GM12878 (cell line): ENCODE data around the gene SEMA3A. TPM values are rescaled to one million over a fixed set of nuclear protein-coding genes. Genes with fewer than 3 reads are reported as not detected.

ENCODE experiments used
- ATAC-seq: fragments of 200-7000 bp; cut with Tn5 transposase; 3 replicates; pipeline ENCODE4 v1.9.1; 2020; ENCODE audit warnings: mild to moderate bottlenecking, moderate library complexity
- BruUV-seq: library from RNA; stranded (reverse); fragments of 400-500 nt; replicated peaks from 2 replicates; lab custom pipeline; 2021; lab: Mats Ljungman, UMichigan
- CTCF ChIA-PET: fragments of 300-600 bp; sonication (Branson Sonifier 250); formaldehyde crosslinking; extraction: SDS; loops from one replicate; lab custom pipeline; 2021; ENCODE audit warnings: inconsistent platforms; lab: Yijun Ruan, JAX
- POLR2A ChIA-PET: fragments of 350-600 bp; formaldehyde crosslinking; extraction: SDS; loops from one replicate; lab custom pipeline; 2021; ENCODE audit warnings: inconsistent platforms; lab: Charles Lee
- RAD21 ChIA-PET: fragments of 300-600 bp; sonication (Branson Sonifier 250); formaldehyde crosslinking; loops from one replicate; lab custom pipeline; 2023; ENCODE audit warnings: antibody characterized with exemption; ENCODE audit not compliant: unreplicated experiment; lab: Charles Lee
- SMC1A ChIA-PET: fragments of 300-600 bp; sonication (Branson Sonifier 250); formaldehyde crosslinking; loops from one replicate; lab custom pipeline; 2023; ENCODE audit not compliant: unreplicated experiment, uncharacterized antibody; lab: Charles Lee
- DNase-seq: peaks from one replicate; pipeline ENCODE4 v3.0.0-alpha.2; 2011; ENCODE audit warnings: low read depth, low spot score
- FAIRE-seq: peaks from 3 replicates; lab custom pipeline; 2011; peaks lifted over from hg19 to GRCh38; lab: Jason Lieb, UNC
- H2AFZ ChIP-seq: 2 replicates; pipeline ENCODE4 v1.6.0; 2011; ENCODE audit warnings: low read depth, low read length, control low read depth; ENCODE audit not compliant: control insufficient read depth
- H3K27ac ChIP-seq: 2 replicates; pipeline ENCODE4 v1.5.1; 2011; ENCODE audit warnings: control low read depth; ENCODE audit not compliant: control insufficient read depth, insufficient read depth
- H3K27me3 ChIP-seq, 2 experiments: replicated peaks in 1 of 2; 2 replicates each; pipeline versions ENCODE4 v1.6.0 to v1.6.1; 2011; ENCODE audit warnings: low read length in 1 of 2; ENCODE audit not compliant: control insufficient read depth in 2 of 2, insufficient read depth in 2 of 2
- H3K36me3 ChIP-seq, 2 experiments: 2 replicates each; pipeline ENCODE4 v1.5.1; 2011; ENCODE audit warnings: low read length in 1 of 2; ENCODE audit not compliant: control insufficient read depth in 2 of 2, insufficient read depth in 2 of 2
- H3K4me1 ChIP-seq: 2 replicates; pipeline ENCODE4 v1.6.1; 2011; ENCODE audit warnings: mild to moderate bottlenecking, low read length, moderate library complexity, mixed read lengths; ENCODE audit not compliant: control insufficient read depth, insufficient read depth
- H3K4me2 ChIP-seq: 2 replicates; pipeline ENCODE4 v1.6.0; 2011; ENCODE audit warnings: control low read depth; ENCODE audit not compliant: control insufficient read depth, insufficient read depth
- H3K4me3 ChIP-seq: fragments of 200-600 bp; sonication (generic); 2 replicates; pipeline ENCODE4 v1.5.1; 2016
- H3K79me2 ChIP-seq: 2 replicates; pipeline ENCODE4 v1.6.0; 2011; ENCODE audit warnings: low read length; ENCODE audit not compliant: control insufficient read depth, insufficient read depth
- H3K9ac ChIP-seq: 2 replicates; pipeline ENCODE4 v1.8.0; 2011; ENCODE audit warnings: low read length, control low read depth, mixed read lengths; ENCODE audit not compliant: control insufficient read depth, insufficient read depth
- H3K9me3 ChIP-seq: replicated peaks from 3 replicates; pipeline ENCODE4 v1.5.1; 2011; ENCODE audit warnings: mild to moderate bottlenecking, low read length; ENCODE audit not compliant: control insufficient read depth, insufficient read depth
- H4K20me1 ChIP-seq: 2 replicates; pipeline ENCODE4 v1.6.0; 2011; ENCODE audit not compliant: control insufficient read depth, insufficient read depth
- CHD2 ChIP-seq: IDR thresholded peaks from 2 replicates; pipeline ENCODE4 v1.6.1; 2011; ENCODE audit warnings: low read depth, low read length, improper control_type of control experiment, borderline replicate concordance
- FOS ChIP-seq: IDR thresholded peaks from 3 replicates; pipeline ENCODE4 v1.6.1; 2011; ENCODE audit warnings: borderline replicate concordance; ENCODE audit not compliant: insufficient read length; ENCODE audit errors: extremely low read depth
- FOXK2 ChIP-seq: fragments of 450-650 bp; IDR thresholded peaks from 2 replicates; pipeline ENCODE4 v1.6.1; 2017; ENCODE audit warnings: mild to moderate bottlenecking, moderate library complexity
- MEF2A ChIP-seq: IDR thresholded peaks from 2 replicates; pipeline ENCODE4 v1.6.1; 2011; ENCODE audit warnings: low read depth, mild to moderate bottlenecking, low read length, moderate library complexity; ENCODE audit not compliant: insufficient read depth
- MTA3 ChIP-seq: IDR thresholded peaks from 2 replicates; pipeline ENCODE4 v1.6.1; 2012; ENCODE audit warnings: low read length, inconsistent platforms, borderline replicate concordance
- MXI1 ChIP-seq: fragments of 150-350 bp; IDR thresholded peaks from 2 replicates; pipeline ENCODE4 v1.6.1; 2011; ENCODE audit warnings: low read depth, mild to moderate bottlenecking, inconsistent platforms, low read length, improper control_type of control experiment
- NBN ChIP-seq: fragments of 450-650 bp; IDR thresholded peaks from 2 replicates; pipeline ENCODE4 v1.6.1; 2016
- POLR2AphosphoS5 ChIP-seq: IDR thresholded peaks from 2 replicates; pipeline ENCODE4 v1.6.1; 2011; ENCODE audit warnings: mild to moderate bottlenecking, low read length, inconsistent platforms
- RB1 ChIP-seq: fragments of 450-650 bp; formaldehyde crosslinking; IDR thresholded peaks from 2 replicates; pipeline ENCODE4 v1.6.1; 2017; ENCODE audit warnings: mild to moderate bottlenecking, borderline replicate concordance
- RCOR1 ChIP-seq: conservative IDR thresholded peaks from 2 replicates; pipeline ENCODE4 v1.6.1; 2012; ENCODE audit warnings: low read depth, low read length, improper control_type of control experiment
- SIN3A ChIP-seq: IDR thresholded peaks from 2 replicates; pipeline ENCODE4 v1.6.1; 2012; ENCODE audit warnings: low read depth, low read length, improper control_type of control experiment
- SMAD1 ChIP-seq: fragments of 450-650 bp; IDR thresholded peaks from 2 replicates; pipeline ENCODE4 v1.6.1; 2018; ENCODE audit warnings: mild to moderate bottlenecking, low read depth; ENCODE audit not compliant: partially characterized antibody
- SMARCA5 ChIP-seq: fragments of 450-650 bp; IDR thresholded peaks from 2 replicates; pipeline ENCODE4 v1.6.1; 2017; ENCODE audit warnings: mild to moderate bottlenecking
- SREBF1 ChIP-seq: IDR thresholded peaks from 2 replicates; pipeline ENCODE4 v1.6.1; 2012; ENCODE audit warnings: mild to moderate bottlenecking, low read length
- TCF12 ChIP-seq: IDR thresholded peaks from 2 replicates; pipeline ENCODE4 v1.6.1; 2011; ENCODE audit warnings: low read depth, mild to moderate bottlenecking, low read length
- TCF7 ChIP-seq: IDR thresholded peaks from 2 replicates; pipeline ENCODE4 v1.6.1; 2014; ENCODE audit warnings: antibody characterized with exemption, borderline replicate concordance
- ZNF384 ChIP-seq: IDR thresholded peaks from 2 replicates; pipeline ENCODE4 v1.6.1; 2012; ENCODE audit warnings: low read depth, mild to moderate bottlenecking, low read length, improper control_type of control experiment, borderline replicate concordance
- ZNF622 ChIP-seq: fragments of 450-650 bp; IDR thresholded peaks from 2 replicates; pipeline ENCODE4 v1.6.1; 2017; ENCODE audit warnings: mild to moderate bottlenecking, inconsistent platforms
- ZSCAN29 ChIP-seq: fragments of 450-650 bp; IDR thresholded peaks from 2 replicates; pipeline ENCODE4 v1.6.1; 2017; ENCODE audit warnings: mild to moderate bottlenecking, moderate library complexity
- WGBS: methylation state at CpG from one replicate; pipeline ENCODE4 v1.1.6; 2016; ENCODE audit warnings: low lambda C conversion rate; ENCODE audit not compliant: insufficient replicate concordance, insufficient coverage; ENCODE audit errors: missing lambda C conversion rate; 5-methylcytosine and 5-hydroxymethylcytosine counted together
- in situ Hi-C: fragments of 300-500 bp; cut with MboI; formaldehyde crosslinking; loops from 9 replicates; pipeline ENCODE4 v1.14.3; 2018; ENCODE audit warnings: mixed read lengths
- intact Hi-C: fragments of 100-400 bp; cut with micrococcal nuclease; formaldehyde crosslinking; loops from one replicate; pipeline ENCODE4 v1.14.2; 2022; ENCODE audit not compliant: unreplicated experiment
- polyA plus RNA-seq, 11 experiments: library from polyadenylated mRNA; depleted of rRNA in 4 of 11; unstranded in 6 of 11; stranded (reverse) in 5 of 11; fragments of >200 nt; fragmentation: Nextera tagmentation in 4 of 11; fragmentation: Illumina TruSeq in 1 of 11; extraction: Ambion mirVana in 4 of 11; extraction: Trizol in 1 of 11; gene quantifications; 1 replicate in 1 of 11; 2 replicates in 10 of 11; pipeline versions ENCODE4 v1.2.1 to v1.2.3, GENCODE V29; 2011 to 2016; ENCODE audit warnings: inconsistent platforms in 2 of 11, missing spikeins in 2 of 11, low read depth in 1 of 11
- total RNA-seq, 4 experiments: library from RNA; depleted of rRNA in 3 of 4; stranded (reverse); fragments of >200 nt in 3 of 4; fragmentation: Illumina TruSeq in 1 of 4; extraction: Trizol in 1 of 4; gene quantifications; 2 replicates each; pipeline versions ENCODE4 v1.2.1 to v1.2.3, GENCODE V29; 2013 to 2021

SEMA3A gene
- total and polyA plus RNA-seq, 10 of the 15 experiments (the other 5 are each of a cell fraction or from before 2014, with no cell fraction given) = 0.01 to 3.3 (median 0.24) TPM

- TF ChIP-seq SIN3A (no peak), CHD2 (no peak), RB1 (no peak), ZSCAN29 (no peak), ZNF384 (no peak), RCOR1 (no peak), SREBF1 (no peak)
Observed at GRCh38 chr7:84231157-84231556, 36.6 kb upstream of the SEMA3A start (continued).

GRCh38 chr7:84230491-84230890 is 35.9 kb upstream of the SEMA3A start:
- Histone ChIP-seq H2AFZ (no peak overlapping the region), H4K20me1 (no peaks in the 10 kb centered on the region), H3K4me2 (no peak overlapping the region), H3K9me3 (no peaks in the 10 kb centered on the region), H3K9ac (no peak overlapping the region), H3K4me1 (no peaks in the 10 kb centered on the region), H3K4me3 (no peak overlapping the region), H3K27me3 (no peaks in the 10 kb centered on the region), H3K27ac (no peak overlapping the region), H3K79me2 (no peaks in the 10 kb centered on the region), H3K36me3 (no peaks in the 10 kb centered on the region)
- TF ChIP-seq RCOR1 (no peak), MTA3 (no peak), POLR2AphosphoS5 (no peak), NBN (no peak), ZNF622 (no peak), MXI1 (no peak), FOS (no peak), SREBF1 (no peak), TCF12 (no peak), FOXK2 (no peak), CHD2 (no peak), ZSCAN29 (no peak), SMAD1 (no peak), MEF2A (no peak), TCF7 (no peak), SMARCA5 (no peak)
- SMC1A ChIA-PET = interaction anchor here (0.8 kb wide), 2 partner anchors 8 to 10 kb away, joined by 3 read pairs; no protein-coding TSS in a partner anchor
- POLR2A ChIA-PET = no interaction called here
- FAIRE-seq (no peak), DNase-seq (no peak), ATAC-seq (no peak)
- RAD21 ChIA-PET = no interaction called here
- in situ Hi-C loops (no loop called here), intact Hi-C loops (no loop called here)
- 14% methylated on average over 3 of the region's 3 CpGs for WGBS
- CTCF ChIA-PET = interaction anchor here (0.6 kb wide), 1 partner anchor 570 kb away, joined by 3 read pairs; no protein-coding TSS in a partner anchor
- no TSS peak for BruUV-seq
